Ishikawa (cell line): Measurements from ENCODE around the gene SV2B.

Experiments used
- CEBPB ChIP-seq: IDR thresholded peaks from 2 replicates; pipeline ENCODE4 v1.6.1; 2012
- CREB1 ChIP-seq: IDR thresholded peaks from 2 replicates; pipeline ENCODE4 v1.6.1; 2012; ENCODE audit warnings: low read depth
- EGR1 ChIP-seq: IDR thresholded peaks from 2 replicates; pipeline ENCODE4 v1.6.1; 2012
- EP300 ChIP-seq: IDR thresholded peaks from 2 replicates; pipeline ENCODE4 v1.6.1; 2012; ENCODE audit warnings: borderline replicate concordance
- FOXM1 ChIP-seq: IDR thresholded peaks from 2 replicates; pipeline ENCODE4 v1.6.1; 2012; ENCODE audit warnings: low read depth, borderline replicate concordance
- MAX ChIP-seq: IDR thresholded peaks from 2 replicates; pipeline ENCODE4 v1.6.1; 2012
- NFIC ChIP-seq: IDR thresholded peaks from 2 replicates; pipeline ENCODE4 v1.6.1; 2012
- RAD21 ChIP-seq: IDR thresholded peaks from 2 replicates; pipeline ENCODE4 v1.6.1; 2012; ENCODE audit warnings: low read depth
- REST ChIP-seq: IDR thresholded peaks from 2 replicates; pipeline ENCODE4 v1.6.1; 2012; ENCODE audit warnings: low read depth, mild to moderate bottlenecking
- TAF1 ChIP-seq: IDR thresholded peaks from 2 replicates; pipeline ENCODE4 v1.6.1; 2012; ENCODE audit warnings: low read depth, mild to moderate bottlenecking
- TCF12 ChIP-seq: IDR thresholded peaks from 2 replicates; pipeline ENCODE4 v1.6.1; 2012; ENCODE audit warnings: low read depth
- TEAD4 ChIP-seq: IDR thresholded peaks from 2 replicates; pipeline ENCODE4 v1.6.1; 2012
- USF1 ChIP-seq: IDR thresholded peaks from 2 replicates; pipeline ENCODE4 v1.6.1; 2012
- YY1 ChIP-seq: IDR thresholded peaks from 2 replicates; pipeline ENCODE4 v1.6.1; 2012; ENCODE audit warnings: low read depth
- ZBTB7A ChIP-seq: IDR thresholded peaks from 2 replicates; pipeline ENCODE4 v1.6.1; 2012; ENCODE audit warnings: low read depth

Gene SV2B

DNA sequence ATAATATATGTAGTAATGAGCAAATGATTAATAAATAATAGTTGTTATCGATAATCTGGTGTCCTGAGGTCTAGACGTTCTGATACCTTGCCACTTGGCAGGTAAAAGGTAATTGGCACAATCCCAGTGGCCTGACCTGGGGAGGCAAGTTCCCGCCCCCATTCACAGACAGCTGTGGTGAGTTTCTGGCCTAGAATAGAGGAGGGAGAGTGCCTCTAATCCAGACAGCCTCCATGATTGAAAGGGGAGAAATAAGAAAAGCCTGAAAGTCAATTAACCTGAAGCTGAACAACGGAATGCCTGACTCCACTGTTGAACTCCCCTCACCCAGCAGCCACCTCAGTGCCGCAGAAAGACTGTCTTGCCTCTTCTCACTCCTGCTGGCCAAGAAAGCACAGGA is 38.1 kb upstream of the SV2B start:
- TF ChIP-seq MAX (no peak), NFIC (no peak), YY1 (no peak), CEBPB (no peak), TEAD4 (no peak), RAD21 (no peak), TAF1 (no peak), USF1 (no peak), CREB1 (no peak), ZBTB7A (no peak), TCF12 (no peak), EP300 (no peak), FOXM1 (no peak), EGR1 (no peak), REST (no peak)

- TF ChIP-seq EGR1 (no peak), FOXM1 (no peak), RAD21 (no peak), NFIC (no peak), EP300 (no peak), TEAD4 (no peak), CREB1 (no peak), YY1 (no peak), MAX (no peak), TCF12 (no peak), CEBPB (no peak)
These were observed 34.6 kb upstream of the SV2B start for GRCh38 chr15:91065505-91065904.

GRCh38 chr15:91067036-91067435 is 33.0 kb upstream of the SV2B start:
- TF ChIP-seq RAD21 (no peak), TCF12 (no peak), YY1 (no peak), USF1 (no peak), EP300 (no peak), REST (no peak), MAX (no peak), NFIC (no peak), EGR1 (no peak), FOXM1 (no peak), CEBPB (no peak), CREB1 (no peak), TAF1 (no peak), ZBTB7A (no peak), TEAD4 (no peak)

GRCh38 chr15:91068436-91068835 is 31.6 kb upstream of the SV2B start:
- TF ChIP-seq EP300 (no peak), FOXM1 (no peak), MAX (no peak), RAD21 (no peak), REST (no peak), TCF12 (no peak), ZBTB7A (no peak)
